ENCODE data around the gene HOXB2. TPM values are rescaled to one million over a fixed set of nuclear protein-coding genes. Genes with fewer than 3 reads are reported as not detected.

HOXB2 gene
- total RNA-seq, 1 donor from 2014 or later, result not detected

GRCh38 chr17:48504953-48505352 is 40.0 kb downstream of the HOXB2 start:
- Mint-ChIP-seq H3K4me3 (no peak overlapping the region), H3K9me3 (no peaks in the 10 kb centered on the region), H3K4me1 (peaks cover 9% of the 10 kb centered on the region), H3K36me3 (no peaks in the 10 kb centered on the region), H3K27ac (no peak overlapping the region), H3K27me3 (ENCODE audit: insufficient read depth, low read depth) (peaks cover 34% of the 10 kb centered on the region)
- Histone ChIP-seq H3K27me3 (peaks cover 94% of the 10 kb centered on the region), H4K20me1 (ENCODE audit: low read depth) (no peaks in the 10 kb centered on the region), H3K4me1 (no peaks in the 10 kb centered on the region), H3K9me3 (ENCODE audit: low read depth) (no peaks in the 10 kb centered on the region), H2AFZ (replicated peaks) (no peak overlapping the region), H3K36me3 (no peaks in the 10 kb centered on the region), H3K79me2 (ENCODE audit: low read depth) (no peaks in the 10 kb centered on the region), H3K4me2 (no peak overlapping the region), H3K4me3 (no peak overlapping the region), H3K9ac (no peak overlapping the region), H3F3A (ENCODE audit: low read depth) (no peaks in the 10 kb centered on the region), H3K27ac (no peak overlapping the region)
- TF ChIP-seq EZH2phosphoT487 (IDR thresholded peaks at IDR 0.05), result no peak
- no peak for TF ChIP-seq EZH2 (IDR thresholded peaks at IDR 0.05)
- no peak for TF ChIP-seq CTCF (IDR thresholded peaks at IDR 0.05)
- no peak for DNase-seq (ENCODE audit: low spot score)

GRCh38 chr17:48503747-48504146 is 41.2 kb downstream of the HOXB2 start:
- peaks cover 38% of the 10 kb centered on the region for H3K27me3 Mint-ChIP-seq (ENCODE audit: insufficient read depth, low read depth)
- Histone ChIP-seq H3K27me3 (peaks cover 100% of the 10 kb centered on the region), H3K4me2 (no peak overlapping the region), H3K4me3 (no peak overlapping the region), H2AFZ (replicated peaks) (no peak overlapping the region), H3K36me3 (no peaks in the 10 kb centered on the region), H3F3A (ENCODE audit: low read depth) (no peaks in the 10 kb centered on the region), H3K9me3 (ENCODE audit: low read depth) (no peaks in the 10 kb centered on the region), H4K20me1 (ENCODE audit: low read depth) (no peaks in the 10 kb centered on the region), H3K79me2 (ENCODE audit: low read depth) (no peaks in the 10 kb centered on the region), H3K4me1 (no peaks in the 10 kb centered on the region), H3K9ac (no peak overlapping the region), H3K27ac (no peak overlapping the region)
- H3K4me3 Mint-ChIP-seq, result no peak overlapping the region
- peaks cover 9% of the 10 kb centered on the region for H3K4me1 Mint-ChIP-seq
- H3K27ac Mint-ChIP-seq, result no peak overlapping the region
- TF ChIP-seq EZH2phosphoT487 (IDR thresholded peaks at IDR 0.05) (peak; percentile 15), CTCF (IDR thresholded peaks at IDR 0.05) (no peak), EZH2 (IDR thresholded peaks at IDR 0.05) (no peak)
- DNase-seq (ENCODE audit: low spot score), result no peak
- no peaks in the 10 kb centered on the region for H3K9me3 Mint-ChIP-seq
- no peaks in the 10 kb centered on the region for H3K36me3 Mint-ChIP-seq

- Mint-ChIP-seq H3K27me3 (ENCODE audit: insufficient read depth, low read depth) (peaks cover 40% of the 10 kb centered on the region), H3K36me3 (no peaks in the 10 kb centered on the region)
Observed at GRCh38 chr17:48502901-48503300, 42.0 kb downstream of the HOXB2 start.

More at GRCh38 chr17:48502901-48503300, 42.0 kb downstream of the HOXB2 start:
- Mint-ChIP-seq H3K27ac (no peak overlapping the region), H3K9me3 (no peaks in the 10 kb centered on the region), H3K4me1 (peaks cover 9% of the 10 kb centered on the region), H3K4me3 (no peak overlapping the region)
- H3K4me3 ChIP-seq, result no peak overlapping the region
- no peaks in the 10 kb centered on the region for H3K9me3 ChIP-seq (ENCODE audit: low read depth)
- H3F3A ChIP-seq (ENCODE audit: low read depth), result no peaks in the 10 kb centered on the region
- no peak for DNase-seq (ENCODE audit: low spot score)
- no peaks in the 10 kb centered on the region for H3K36me3 ChIP-seq
- no peaks in the 10 kb centered on the region for H3K4me1 ChIP-seq
- no peaks in the 10 kb centered on the region for H4K20me1 ChIP-seq (ENCODE audit: low read depth)
- no peak overlapping the region for H3K27ac ChIP-seq
- H2AFZ ChIP-seq (replicated peaks), result no peak overlapping the region
- no peaks in the 10 kb centered on the region for H3K79me2 ChIP-seq (ENCODE audit: low read depth)
- no peak overlapping the region for H3K9ac ChIP-seq
- peaks cover 100% of the 10 kb centered on the region for H3K27me3 ChIP-seq
- no peak for TF ChIP-seq EZH2phosphoT487 (IDR thresholded peaks at IDR 0.05)
- no peak for TF ChIP-seq EZH2 (IDR thresholded peaks at IDR 0.05)
- TF ChIP-seq CTCF (IDR thresholded peaks at IDR 0.05), result no peak
- H3K4me2 ChIP-seq, result no peak overlapping the region

Measured in neural progenitor cell (in vitro differentiated cells).